Stimulated activated naive CD4-positive, alpha-beta T cell (primary cell): Measurements from ENCODE around the gene CFAP45.

Experiments
- DNase-seq, 6 experiments: peaks; one replicate each; lab custom pipeline; 2025; lab: John Stamatoyannopoulos, UW

The CFAP45 gene

GRCh38 chr1:159877695-159878444 lies 22.1 kb downstream of the CFAP45 start:
- DNase-seq = no peak

GRCh38 chr1:159873530-159874143 lies 26.3 kb downstream of the CFAP45 start:
- no peak for DNase-seq

DNA sequence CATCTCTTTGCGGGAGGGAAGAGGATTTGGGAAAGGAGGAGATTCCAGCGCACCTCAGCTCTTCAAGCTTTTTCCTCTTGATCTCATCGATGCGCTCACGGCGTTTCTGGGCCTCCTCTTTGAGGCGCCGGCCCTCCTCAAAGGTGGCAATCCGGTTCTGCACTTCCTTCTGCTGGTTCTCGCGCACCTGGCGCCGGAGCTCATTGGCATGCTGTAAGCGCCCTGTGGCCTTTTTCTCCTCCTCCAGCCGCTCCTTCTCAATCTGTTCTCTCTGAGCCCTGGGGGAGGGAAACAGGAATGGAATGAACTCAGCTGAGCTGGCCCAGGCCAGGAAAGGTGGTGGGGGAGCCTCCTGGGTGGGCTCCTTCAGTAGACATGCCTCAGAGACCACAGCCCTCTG lies 27.1 kb downstream of the CFAP45 start:
- DNase-seq = no peak

- DNase-seq = no peak
Measured at GRCh38 chr1:159870704-159871103, 29.3 kb downstream of the CFAP45 start.

- no peak for DNase-seq
Measured at GRCh38 chr1:159869607-159870006, 30.4 kb downstream of the CFAP45 start.

DNA sequence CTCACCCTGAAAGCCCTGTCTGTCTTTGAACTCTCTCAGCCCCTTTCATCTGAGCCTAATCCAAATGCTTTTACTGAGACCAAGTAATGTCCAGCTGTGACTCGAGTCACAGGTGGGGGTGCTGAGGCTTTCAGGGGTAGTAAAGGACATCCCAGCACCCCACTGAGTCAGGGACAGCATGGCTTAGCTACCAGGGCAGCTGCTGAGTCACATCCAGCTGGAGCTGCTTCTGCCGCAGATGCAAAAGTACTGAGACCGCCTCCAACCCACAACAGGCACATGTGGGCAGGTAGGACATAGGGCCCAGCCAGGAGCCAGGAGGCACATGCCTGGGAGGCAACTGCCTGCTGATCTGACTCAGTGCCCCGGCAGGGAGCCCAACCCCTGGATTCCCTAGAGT lies 30.8 kb downstream of the CFAP45 start:
- no peak for DNase-seq

- no peak for DNase-seq
Measured at GRCh38 chr1:159868766-159869165, 31.2 kb downstream of the CFAP45 start.

DNA sequence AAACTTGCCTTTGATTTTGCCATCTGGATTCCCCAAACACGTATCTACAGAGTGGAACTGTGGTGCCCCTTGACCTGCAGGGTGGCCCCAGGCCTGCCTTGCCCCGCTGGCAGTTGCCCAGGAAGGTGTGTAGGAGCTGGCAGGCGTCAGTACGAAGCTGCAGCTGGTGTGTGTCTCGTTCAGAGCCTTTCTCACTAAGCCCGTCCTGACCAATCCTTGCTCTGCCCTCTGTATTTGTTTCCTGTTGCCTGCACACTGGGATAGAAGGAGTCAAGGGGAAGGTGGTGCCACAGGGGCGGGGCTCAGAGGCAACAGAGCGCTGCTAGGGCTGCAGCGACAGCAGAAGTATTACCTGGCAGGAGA lies 32.3 kb downstream of the CFAP45 start:
- DNase-seq = no peak

DNA sequence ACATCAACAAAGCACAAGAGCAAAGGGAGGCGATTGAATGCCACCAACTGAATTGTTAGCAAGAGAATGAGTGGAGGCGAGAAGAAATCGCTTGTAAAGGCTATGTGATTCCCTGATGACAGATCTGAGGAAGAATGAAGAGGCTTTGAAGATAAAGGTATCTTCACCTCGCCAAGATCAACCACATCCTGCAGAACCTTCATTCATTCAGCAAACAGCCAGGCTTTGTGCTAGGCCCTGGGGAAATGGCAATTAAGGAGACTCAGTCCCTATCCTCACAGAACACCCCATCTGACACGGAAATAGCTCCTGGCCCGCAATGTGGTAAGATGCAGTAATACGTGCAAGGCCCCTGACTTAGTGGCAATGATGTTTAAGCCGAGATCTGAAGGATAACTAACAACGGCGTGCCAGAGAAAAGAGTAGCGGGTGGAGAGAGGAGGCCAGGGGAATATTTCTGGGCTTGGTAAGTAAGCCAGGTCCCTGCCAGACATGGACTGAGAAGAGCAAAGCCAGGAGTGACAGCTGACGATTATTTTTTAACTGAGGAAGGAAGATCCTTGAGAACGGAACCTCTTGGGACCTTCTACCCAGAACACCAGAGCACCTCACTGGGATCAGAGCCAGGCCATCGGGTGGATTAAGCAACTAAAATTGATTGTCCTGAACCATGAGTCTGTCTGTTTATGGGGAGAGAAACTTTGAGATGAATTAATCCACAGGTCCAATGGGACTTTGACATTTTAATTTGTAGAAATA lies 32.9 kb downstream of the CFAP45 start:
- DNase-seq = peak in 1 of 6 experiments; percentile 7

GRCh38 chr1:159866066-159866465 lies 33.9 kb downstream of the CFAP45 start:
- DNase-seq = no peak

DNA sequence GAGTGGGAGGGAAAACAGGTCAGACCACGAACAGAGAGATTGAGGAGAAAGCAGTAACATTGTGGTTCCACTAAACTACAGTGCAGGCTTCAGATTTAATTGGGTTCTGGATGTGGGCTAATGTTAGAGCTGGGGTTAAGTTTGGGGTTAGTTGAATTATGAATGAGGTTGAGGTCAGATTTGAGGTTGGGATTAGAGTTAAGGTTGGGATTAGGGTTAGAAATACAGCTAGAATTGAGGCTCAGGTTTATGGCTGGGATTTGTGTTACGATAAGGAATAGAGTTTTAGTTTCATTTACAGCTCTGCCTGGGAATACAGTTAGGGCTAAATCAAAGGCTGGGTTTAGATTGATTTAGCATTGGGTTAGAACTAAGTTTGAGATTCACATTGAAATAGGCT lies 35.7 kb downstream of the CFAP45 start:
- no peak for DNase-seq

DNA sequence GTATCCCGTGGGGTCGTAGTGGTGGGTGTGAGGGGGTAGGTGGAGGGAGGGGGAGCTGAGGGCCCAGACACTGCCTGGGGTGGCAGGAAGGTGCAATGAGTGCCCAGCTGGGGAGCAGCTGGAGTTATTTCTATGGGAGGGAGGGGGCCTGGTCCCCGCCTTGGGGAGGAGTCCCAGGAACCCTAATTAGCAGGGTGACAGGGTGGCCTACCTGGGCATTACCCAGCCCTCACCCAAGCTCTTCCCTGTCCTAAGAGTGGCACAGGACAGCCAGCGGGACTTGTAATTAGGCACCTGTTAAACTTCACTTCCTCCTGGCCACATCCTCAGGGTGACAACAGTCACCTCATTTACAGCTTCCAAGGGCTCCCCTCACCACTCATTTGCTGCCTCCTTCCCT lies 37.4 kb downstream of the CFAP45 start, which contains the start of gene VSIG8:
Gene VSIG8 (minus strand): TSS at position 101 of the 400 bp plus-strand sequence. CDS start 136 bp downstream, outside the sequence.
- DNase-seq = no peak

- DNase-seq = no peak
Measured at GRCh38 chr1:159862031-159862430, 37.9 kb downstream of the CFAP45 start.

- DNase-seq = no peak
Measured at GRCh38 chr1:159861218-159861617, 38.7 kb downstream of the CFAP45 start.

DNA sequence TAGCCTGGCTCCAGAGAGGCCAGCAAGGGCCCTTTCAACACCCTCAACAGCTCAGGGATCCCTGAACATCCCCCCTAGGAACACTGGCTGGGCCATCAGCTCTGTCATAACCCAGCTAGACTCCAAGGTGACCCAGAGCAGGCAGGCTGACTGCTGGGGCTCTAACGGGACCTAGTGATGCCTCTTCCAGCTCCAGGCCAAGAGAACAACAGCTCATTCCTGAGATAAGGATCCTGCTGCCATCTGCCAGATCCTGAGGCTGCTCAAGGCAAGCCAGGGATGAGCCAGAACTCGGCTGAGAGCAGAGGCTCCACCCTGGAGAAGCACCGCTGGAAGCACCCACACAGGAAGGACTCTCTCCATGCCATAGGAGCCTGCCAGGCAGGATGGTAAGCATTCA lies 39.5 kb downstream of the CFAP45 start:
- no peak for DNase-seq

DNA sequence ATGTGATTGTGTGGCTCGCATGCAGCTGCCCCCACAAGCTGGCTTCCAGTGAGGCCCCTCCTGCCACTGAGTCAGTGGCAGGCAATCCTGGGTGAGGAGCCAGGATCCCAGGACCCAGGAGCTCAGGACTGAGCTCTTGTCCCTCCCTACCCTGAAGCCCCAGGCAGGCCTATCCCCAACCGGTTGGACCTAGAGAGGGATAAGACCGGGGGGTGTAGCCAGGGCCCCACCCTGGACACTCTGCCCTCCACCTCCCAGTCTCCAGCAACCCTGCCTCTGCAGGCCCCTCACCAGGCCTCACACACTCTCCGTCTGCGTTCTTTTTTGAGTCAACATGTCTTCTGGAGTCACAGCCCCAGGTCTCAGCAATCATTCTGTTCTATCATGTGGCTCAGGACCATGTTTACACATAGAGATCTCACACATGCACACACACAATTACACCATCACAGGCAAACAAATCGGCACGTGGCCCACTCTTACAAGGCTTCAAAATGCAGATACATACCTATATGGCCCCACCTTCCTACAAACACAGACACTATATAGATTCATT lies 40.1 kb downstream of the CFAP45 start:
- no peak for DNase-seq

DNA sequence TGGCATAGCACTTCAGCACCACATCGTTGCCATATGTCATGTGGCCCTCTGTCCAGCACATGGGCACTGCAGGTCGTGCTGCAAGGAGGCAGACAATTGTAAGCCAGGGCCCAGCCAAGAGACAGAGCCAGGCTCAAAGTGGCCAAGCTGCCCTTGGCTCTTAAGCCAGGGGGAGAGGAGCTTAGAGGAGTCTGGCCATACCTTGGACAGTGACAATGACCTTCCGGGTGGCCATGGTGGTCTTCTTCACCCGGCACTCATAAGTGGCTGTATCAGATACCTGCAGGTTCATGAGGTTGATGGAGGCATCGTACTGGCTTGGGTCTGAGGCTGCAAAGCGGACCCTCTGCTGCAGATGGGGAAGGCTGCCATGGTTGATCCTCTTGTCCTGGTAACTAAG lies 42.1 kb downstream of the CFAP45 start:
- no peak for DNase-seq

GRCh38 chr1:159856576-159856975 lies 43.4 kb downstream of the CFAP45 start:
- DNase-seq = no peak

GRCh38 chr1:159855709-159856108 lies 44.3 kb downstream of the CFAP45 start:
- DNase-seq = no peak

- peak; percentile 24 to 67 (median 49) for DNase-seq
Measured at GRCh38 chr1:159854693-159855192, 45.2 kb downstream of the CFAP45 start.

DNA sequence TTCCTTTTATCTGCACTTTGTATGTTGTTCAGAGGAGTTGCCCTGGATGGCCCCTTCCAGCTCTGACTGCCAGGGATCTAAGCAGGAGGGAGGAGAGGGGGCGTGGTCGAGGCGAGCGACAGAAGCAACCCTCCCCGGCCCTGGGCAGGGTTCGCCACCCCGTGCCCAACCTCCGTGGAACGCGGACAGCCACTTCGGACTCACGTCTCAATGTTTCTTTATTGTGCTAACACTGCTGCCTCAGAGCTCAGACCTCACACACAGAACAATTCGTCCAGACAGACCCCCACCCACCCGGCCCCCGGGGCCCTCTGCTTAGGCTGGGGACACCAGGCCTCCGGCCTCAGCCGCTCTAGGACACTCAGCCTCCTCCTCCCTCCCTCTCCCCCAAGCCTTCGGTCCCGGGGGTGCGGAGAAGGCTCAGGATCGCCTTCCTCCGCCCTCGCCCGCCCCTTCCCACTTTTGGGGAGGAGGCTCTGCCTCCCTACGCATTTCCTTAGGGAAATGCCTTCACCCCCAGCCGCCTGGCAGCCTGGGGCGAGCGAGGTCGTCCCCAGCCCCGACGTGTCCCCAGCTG lies 45.8 kb downstream of the CFAP45 start:
- peak in 3 of 6 experiments; percentile 6 to 35 (median 34) for DNase-seq
